GM12801 (cell line): ENCODE results near the gene ACRV1.

Experiments used
- TF ChIP-seq, protein P1 (sequence below): IDR thresholded peaks from one replicate; pipeline ENCODE4 v1.5.1; 2011; ENCODE audit warnings: control low read depth; ENCODE audit not compliant: insufficient read length; ENCODE audit errors: extremely low read depth

ACRV1 gene

DNA sequence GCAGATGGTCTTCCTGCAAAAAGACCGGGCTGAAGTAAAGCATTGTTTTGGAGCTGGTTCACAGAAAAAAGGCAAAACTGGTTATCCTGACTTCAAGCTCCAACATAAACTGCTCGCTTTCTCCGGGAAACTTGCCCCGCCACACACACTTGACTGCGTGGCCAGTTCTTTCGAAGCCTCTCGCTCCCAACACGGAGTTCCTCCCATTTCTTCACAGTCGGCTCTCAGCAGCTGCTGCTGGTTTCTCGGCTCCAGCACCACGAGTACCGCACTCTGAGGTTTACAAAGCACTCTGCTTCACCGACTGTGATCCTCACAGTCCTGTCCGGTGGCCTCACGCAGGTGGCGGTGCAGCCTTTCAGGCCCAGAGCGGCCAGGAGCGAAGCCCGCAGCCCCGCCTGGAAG is 55.4 kb downstream of the ACRV1 start:
- TF ChIP-seq, protein P1, sequence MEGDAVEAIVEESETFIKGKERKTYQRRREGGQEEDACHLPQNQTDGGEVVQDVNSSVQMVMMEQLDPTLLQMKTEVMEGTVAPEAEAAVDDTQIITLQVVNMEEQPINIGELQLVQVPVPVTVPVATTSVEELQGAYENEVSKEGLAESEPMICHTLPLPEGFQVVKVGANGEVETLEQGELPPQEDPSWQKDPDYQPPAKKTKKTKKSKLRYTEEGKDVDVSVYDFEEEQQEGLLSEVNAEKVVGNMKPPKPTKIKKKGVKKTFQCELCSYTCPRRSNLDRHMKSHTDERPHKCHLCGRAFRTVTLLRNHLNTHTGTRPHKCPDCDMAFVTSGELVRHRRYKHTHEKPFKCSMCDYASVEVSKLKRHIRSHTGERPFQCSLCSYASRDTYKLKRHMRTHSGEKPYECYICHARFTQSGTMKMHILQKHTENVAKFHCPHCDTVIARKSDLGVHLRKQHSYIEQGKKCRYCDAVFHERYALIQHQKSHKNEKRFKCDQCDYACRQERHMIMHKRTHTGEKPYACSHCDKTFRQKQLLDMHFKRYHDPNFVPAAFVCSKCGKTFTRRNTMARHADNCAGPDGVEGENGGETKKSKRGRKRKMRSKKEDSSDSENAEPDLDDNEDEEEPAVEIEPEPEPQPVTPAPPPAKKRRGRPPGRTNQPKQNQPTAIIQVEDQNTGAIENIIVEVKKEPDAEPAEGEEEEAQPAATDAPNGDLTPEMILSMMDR = no peak

DNA sequence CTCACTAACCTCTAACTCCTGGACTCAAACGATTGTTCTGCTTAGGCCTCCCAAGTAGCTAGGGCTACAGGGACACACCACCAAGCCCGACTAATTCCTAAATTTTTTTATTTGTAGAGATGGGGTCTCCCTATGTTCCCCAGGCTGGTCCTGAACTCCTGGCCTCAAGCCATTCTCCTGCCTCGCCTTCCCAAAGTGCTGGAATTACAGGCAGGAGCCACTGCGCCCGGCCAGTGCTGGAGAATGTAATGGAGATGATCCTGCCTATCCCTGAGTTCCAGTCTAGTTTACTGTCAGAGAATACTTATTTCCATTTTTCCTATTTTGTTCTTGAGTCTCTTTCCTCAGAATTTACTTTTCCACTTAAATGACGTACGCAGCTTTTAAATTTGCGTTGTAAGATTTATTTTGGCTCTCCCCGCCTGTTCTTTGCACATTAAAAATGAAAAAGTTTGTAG is 55.9 kb downstream of the ACRV1 start, which contains the start of gene CHEK1:
TSS of gene CHEK1 (plus strand) at position 408 of the 458 bp plus-strand sequence. CDS start 1,606 bp downstream, outside the sequence.
- TF ChIP-seq, protein P1 = no peak

DNA sequence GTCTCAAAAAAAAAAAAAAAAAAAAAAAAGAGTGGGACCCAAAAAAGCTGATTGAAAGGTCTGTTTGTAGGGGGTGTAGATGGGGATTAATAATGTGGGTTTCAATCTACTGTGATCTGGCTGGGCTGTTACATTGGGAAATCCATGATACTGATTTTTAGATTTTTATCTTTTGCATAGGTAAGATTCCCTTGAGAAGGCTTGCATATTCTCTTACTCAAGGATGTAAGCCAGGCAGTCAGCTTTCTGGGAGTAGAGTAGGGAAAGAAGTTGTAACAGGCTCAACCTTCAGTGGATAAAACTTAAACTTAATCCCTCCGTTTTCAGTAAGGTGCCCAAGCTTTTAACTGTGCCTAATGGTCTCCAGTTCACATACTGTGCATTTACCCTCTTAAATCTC is 57.6 kb downstream of the ACRV1 start:
- TF ChIP-seq, protein P1 = no peak

DNA sequence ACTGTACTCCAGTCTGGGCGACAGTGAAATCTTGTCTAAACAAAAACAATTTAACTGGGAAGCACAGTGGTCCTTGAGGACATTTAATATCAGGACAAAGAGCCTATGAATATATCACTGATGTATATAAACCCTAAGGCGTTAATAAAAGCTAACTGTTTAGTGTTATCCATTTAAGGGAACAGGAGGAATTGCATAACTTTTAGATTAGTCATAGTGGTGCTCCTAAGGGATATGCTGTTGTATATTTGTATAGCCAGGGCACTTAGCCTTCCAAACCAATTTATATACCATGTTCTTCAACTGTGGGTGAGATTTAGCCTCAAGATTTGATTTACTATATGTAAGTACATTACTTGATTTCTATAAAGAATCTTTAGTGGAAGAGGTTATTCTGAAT is 58.7 kb downstream of the ACRV1 start:
- TF ChIP-seq, protein P1 = no peak
